Endothelial cell of umbilical vein (primary cell): Measurements from ENCODE around the gene SESN2. TPM values are rescaled to one million over a fixed set of nuclear protein-coding genes. Genes with fewer than 3 reads are reported as not detected.

Source experiments
- BruUV-seq: library from RNA; stranded (reverse); fragments of 400-500 nt; replicated peaks from 2 replicates; lab custom pipeline; 2021; lab: Mats Ljungman, UMichigan
- CTCF ChIA-PET: fragments of 300-600, 350-600 bp; sonication (Branson Sonifier 250); formaldehyde crosslinking; loops from one replicate; lab custom pipeline; 2021; ENCODE audit warnings: antibody characterized with exemption, inconsistent platforms; lab: Charles Lee
- POLR2A ChIA-PET: fragments of 300-600, 350-600 bp; sonication (Branson Sonifier 250); formaldehyde crosslinking; loops from one replicate; lab custom pipeline; 2021; ENCODE audit warnings: antibody characterized with exemption, inconsistent platforms; lab: Charles Lee
- DNase-seq: peaks from one replicate; pipeline ENCODE4 v3.0.0-alpha.2; 2011; ENCODE audit warnings: low read depth, low spot score
- FAIRE-seq: peaks from 2 replicates; lab custom pipeline; 2011; peaks lifted over from hg19 to GRCh38; lab: Jason Lieb, UNC
- H2AFZ ChIP-seq: 2 replicates; pipeline ENCODE4 v1.6.0; 2012; ENCODE audit warnings: low read depth, low read length, control low read depth, inconsistent platforms
- H3K27ac ChIP-seq: 2 replicates; pipeline ENCODE4 v1.5.1; 2011; ENCODE audit warnings: low read depth, mild to moderate bottlenecking, control low read depth, low read length, moderate library complexity; ENCODE audit not compliant: insufficient read depth
- H3K27me3 ChIP-seq, 2 experiments: 2 replicates each; pipeline versions ENCODE4 v1.6.0 to v1.6.1; 2011; ENCODE audit warnings: low read length in 2 of 2, mixed read lengths in 1 of 2; ENCODE audit not compliant: control insufficient read depth in 2 of 2, insufficient read depth in 2 of 2
- H3K36me3 ChIP-seq, 2 experiments: 2 replicates in 1 of 2; 3 replicates in 1 of 2; pipeline ENCODE4 v1.5.1; 2011; ENCODE audit warnings: low read length in 2 of 2, mild to moderate bottlenecking in 1 of 2, moderate library complexity in 1 of 2; ENCODE audit not compliant: control insufficient read depth in 2 of 2, insufficient read depth in 2 of 2; ENCODE audit errors: extremely low read depth in 1 of 2
- H3K4me1 ChIP-seq: 3 replicates; pipeline ENCODE4 v1.5.1; 2011; ENCODE audit warnings: mild to moderate bottlenecking, low read length; ENCODE audit not compliant: control insufficient read depth, insufficient read depth; ENCODE audit errors: extremely low read depth
- H3K4me2 ChIP-seq: 2 replicates; pipeline ENCODE4 v1.6.1; 2011; ENCODE audit warnings: low read length, control low read depth, mixed read lengths; ENCODE audit not compliant: insufficient read depth
- H3K4me3 ChIP-seq, 3 experiments: fragments of 200-600 bp in 1 of 3; sonication (generic), shearing (Covaris generic) in 1 of 3; replicated peaks in 1 of 3; 2 replicates each; pipeline ENCODE4 v1.5.1; 2011 to 2016; ENCODE audit warnings: control low read depth in 3 of 3, low read length in 3 of 3, mild to moderate bottlenecking in 2 of 3, inconsistent platforms in 1 of 3, low read depth in 1 of 3, moderate library complexity in 1 of 3; ENCODE audit not compliant: insufficient read depth in 1 of 3
- H3K79me2 ChIP-seq: 2 replicates; pipeline ENCODE4 v1.6.0; 2012; ENCODE audit warnings: low read length, inconsistent platforms; ENCODE audit not compliant: control insufficient read depth, insufficient read depth
- H3K9ac ChIP-seq: replicated peaks from 2 replicates; pipeline ENCODE3; 2011; ENCODE audit warnings: low read length, control low read depth; ENCODE audit not compliant: insufficient read depth; ENCODE audit errors: extremely low read depth
- H3K9me1 ChIP-seq: replicated peaks from 3 replicates; pipeline ENCODE4 v1.6.0; 2011; ENCODE audit warnings: mild to moderate bottlenecking, low read length; ENCODE audit not compliant: control insufficient read depth, insufficient read depth; ENCODE audit errors: extremely low read depth
- H3K9me3 ChIP-seq: replicated peaks from 2 replicates; pipeline ENCODE4 v1.5.1; 2012; ENCODE audit warnings: low read length, inconsistent platforms; ENCODE audit not compliant: control insufficient read depth, insufficient read depth
- H4K20me1 ChIP-seq: replicated peaks from 2 replicates; pipeline ENCODE3; 2011; ENCODE audit warnings: mild to moderate bottlenecking, low read length; ENCODE audit not compliant: control insufficient read depth, insufficient read depth; ENCODE audit errors: extremely low read depth
- CTCF ChIP-seq, 2 donors: IDR thresholded peaks; 1 replicate in 1 of 2; 2 replicates in 1 of 2; pipeline ENCODE4 v1.5.1; 2011; ENCODE audit warnings: low read length in 2 of 2, mild to moderate bottlenecking in 2 of 2, moderate library complexity in 2 of 2, control low read depth in 1 of 2, inconsistent platforms in 1 of 2, low read depth in 1 of 2; ENCODE audit not compliant: insufficient read depth in 1 of 2; ENCODE audit errors: extremely low read depth in 1 of 2
- EZH2 ChIP-seq: IDR thresholded peaks from 2 replicates; pipeline ENCODE4 v1.6.1; 2012; ENCODE audit warnings: borderline replicate concordance, low read depth, mild to moderate bottlenecking, moderate library complexity, low read length, inconsistent platforms; ENCODE audit not compliant: severe bottlenecking
- FOS ChIP-seq: IDR thresholded peaks from 2 replicates; pipeline ENCODE4 v1.6.1; 2011; ENCODE audit warnings: mild to moderate bottlenecking, low read length, moderate library complexity, borderline replicate concordance; ENCODE audit not compliant: insufficient read depth
- GATA2 ChIP-seq: IDR thresholded peaks from 2 replicates; pipeline ENCODE4 v1.7.0; 2011; ENCODE audit warnings: low read depth, mild to moderate bottlenecking, moderate library complexity, mixed read lengths, low read length; ENCODE audit not compliant: insufficient read length, insufficient read depth
- JUN ChIP-seq: IDR thresholded peaks from 2 replicates; pipeline ENCODE4 v1.6.1; 2011; ENCODE audit warnings: borderline replicate concordance, low read depth; ENCODE audit not compliant: insufficient read length, insufficient read depth
- MAX ChIP-seq: IDR thresholded peaks from 2 replicates; pipeline ENCODE4 v1.6.1; 2011; ENCODE audit not compliant: insufficient read depth, insufficient read length
- MYC ChIP-seq: IDR thresholded peaks from one replicate; pipeline ENCODE4 v1.6.1; 2011; ENCODE audit warnings: mild to moderate bottlenecking, low read depth, low read length
- POLR2A ChIP-seq: IDR thresholded peaks from 2 replicates; pipeline ENCODE4 v1.6.1; 2012; ENCODE audit warnings: low read depth, mild to moderate bottlenecking, control low read depth, low read length
- POLR2AphosphoS5 ChIP-seq: IDR thresholded peaks from 2 replicates; pipeline ENCODE4 v1.6.1; 2012; ENCODE audit warnings: low read depth, mild to moderate bottlenecking, control low read depth, low read length, moderate library complexity; ENCODE audit not compliant: insufficient read depth
- dilution Hi-C: fragments of 300-500 bp; cut with MboI; formaldehyde crosslinking; loops from one replicate; pipeline ENCODE4 v1.15.0; 2019; ENCODE audit warnings: low sequenced_read_pairs; ENCODE audit not compliant: extremely low pct_ligation_motif_present
- intact Hi-C: fragments of 100-400 bp; cut with micrococcal nuclease; formaldehyde crosslinking; loops from one replicate; pipeline ENCODE4 v1.10.0; 2022
- polyA plus RNA-seq, 4 experiments: library from polyadenylated mRNA; depleted of rRNA in 3 of 4; stranded (reverse) in 3 of 4; unstranded in 1 of 4; fragments of >200 nt; gene quantifications; 2 replicates each; pipeline versions ENCODE4 v1.2.1 to v1.2.3, GENCODE V29; 2011 to 2012; ENCODE audit warnings: missing spikeins in 1 of 4
- total RNA-seq: library from RNA; stranded (reverse); gene quantifications from 2 replicates; pipeline ENCODE4 v1.2.3, GENCODE V29; 2021

Gene SESN2
- total and polyA plus RNA-seq, 2 donors (not counting 3 experiments of a cell fraction or from before 2014, with no cell fraction given) = 11.6 to 13.2 TPM

DNA sequence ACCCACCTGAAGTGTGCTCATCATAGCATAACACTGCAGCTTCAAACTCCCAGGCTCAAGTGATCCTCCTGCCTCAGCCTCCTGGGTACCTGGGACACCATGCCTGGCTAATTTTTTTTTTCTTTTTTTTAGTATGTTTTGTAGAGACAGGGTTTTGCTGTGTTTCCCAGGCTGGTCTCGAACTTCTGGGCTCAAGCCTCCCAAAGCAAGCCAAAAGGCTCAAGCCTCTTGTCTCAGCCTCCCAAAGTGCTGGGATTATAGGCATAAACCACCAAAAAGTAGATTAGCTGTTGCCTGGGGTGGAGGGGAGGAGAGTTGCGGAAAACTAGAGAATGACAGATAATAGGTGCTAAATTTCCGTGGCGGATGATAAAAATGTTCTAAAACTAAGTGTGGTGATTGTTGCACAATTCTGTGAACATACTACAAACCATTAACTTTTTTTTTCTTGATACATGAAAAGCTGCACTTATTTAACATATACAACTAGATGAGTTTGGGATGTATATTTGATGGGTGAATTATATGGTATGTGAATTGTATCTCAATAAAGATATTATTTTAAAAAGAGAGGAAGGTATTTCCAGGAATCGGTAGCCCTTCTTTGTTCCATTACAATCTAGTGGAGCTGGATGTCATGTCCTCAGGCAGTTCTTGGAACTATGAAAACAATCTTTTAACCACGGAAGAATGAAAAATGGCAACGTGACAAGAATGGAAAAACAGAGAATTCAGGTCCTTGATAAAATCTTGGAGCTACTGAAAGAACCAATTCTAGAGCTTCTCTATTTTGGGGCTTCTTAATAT lies 42.3 kb downstream of the SESN2 start:
- no peaks in the 10 kb centered on the region for H3K9me3 ChIP-seq
- no peaks in the 10 kb centered on the region for H4K20me1 ChIP-seq
- TF ChIP-seq MAX (no peak), CTCF (IDR thresholded peaks at IDR 0.05; ENCODE audit: extremely low read depth in 1 of 2, insufficient read depth in 1 of 2, low read depth in 1 of 2, low read length in 2 of 2) (no peak), MYC (no peak), GATA2 (no peak), POLR2A (no peak), JUN (no peak), FOS (no peak), EZH2 (no peak), POLR2AphosphoS5 (no peak)
- dilution Hi-C loops = no loop called here
- ChIA-PET POLR2A (interaction anchor here (0.6 kb wide), 1 partner anchor 45 kb away, joined by 3 read pairs; no protein-coding TSS in a partner anchor), CTCF (interaction anchor here (1.0 to 1.8 kb wide), 4 partner anchors 9 to 58 kb away, joined by 3 to 5 read pairs (median 4); partner anchors contain the start of gene MED18)
- intact Hi-C loops = no loop called here
- no peaks in the 10 kb centered on the region for H3K4me1 ChIP-seq
- H3K27ac ChIP-seq = no peak overlapping the region
- no peak overlapping the region for H2AFZ ChIP-seq
- no peak overlapping the region for H3K9ac ChIP-seq
- no peaks in the 10 kb centered on the region for H3K9me1 ChIP-seq
- H3K27me3 ChIP-seq = peaks cover 0 to 1% of the 10 kb centered on the region in 2 experiments
- DNase-seq (peak; percentile 44), FAIRE-seq (peak; percentile 38)
- no peaks in the 10 kb centered on the region for H3K36me3 ChIP-seq
- H3K4me3 ChIP-seq = no peak overlapping the region
- H3K79me2 ChIP-seq = no peaks in the 10 kb centered on the region
- H3K4me2 ChIP-seq = no peak overlapping the region
- no TSS peak for BruUV-seq
